ENCODE results near the gene RARS2.

The RARS2 gene

GRCh38 chr6:87472525-87473418 is 117.0 kb downstream of the RARS2 start, which contains the start of gene SLC35A1:
Gene SLC35A1, plus strand, starts transcription at chr6:87472974. Its CDS starts 30 bp downstream, at chr6:87473004.
- Histone ChIP-seq H3K27me3 (ENCODE audit: insufficient read depth, low read length) (no peaks in the 10 kb centered on the region), H3K9ac (ENCODE audit: low read length) (peak within 1 kb of the TSS; percentile 86), H3F3A (ENCODE audit: insufficient read depth, low read length) (no peaks in the 10 kb centered on the region), H3K27ac (ENCODE audit: low read depth, low read length, poor library complexity, severe bottlenecking) (peak within 1 kb of the TSS; percentile 50), H3K4me3 (ENCODE audit: low read depth, low read length, poor library complexity, severe bottlenecking) (peak within 1 kb of the TSS; percentile 79), H2AFZ (ENCODE audit: low read length) (peak within 1 kb of the TSS; percentile 91; the same call in 1 of the 2 replicates), H3K4me1 (ENCODE audit: insufficient read depth, low read length, severe bottlenecking) (peaks cover 24% of the 10 kb centered on the region), H3K9me3 (ENCODE audit: low read length) (no peaks in the 10 kb centered on the region), H3K9me2 (ENCODE audit: low read depth, low read length) (no peaks in the 10 kb centered on the region), H4K20me1 (ENCODE audit: insufficient read depth, low read length) (no peaks in the 10 kb centered on the region), H3K36me3 (ENCODE audit: insufficient read depth, low read length) (peaks cover 6% of the 10 kb centered on the region), H3K4me2 (ENCODE audit: low read length) (peak within 1 kb of the TSS; percentile 93), H3K79me2 (ENCODE audit: insufficient read depth, low read length) (peaks cover 12% of the 10 kb centered on the region; the same call in 1 of the 2 replicates)
- TF ChIP-seq CTCF (IDR thresholded peaks at IDR 0.05; ENCODE audit: low read length) = 0 out of 2 replicates have a peak, but pooled peaks have one; percentile 3
- no peak for TF ChIP-seq EZH2 (IDR thresholded peaks at IDR 0.05; ENCODE audit: borderline replicate concordance, low read length)

GRCh38 chr6:87465051-87465450 is 124.7 kb downstream of the RARS2 start:
- no peak overlapping the region for H3K4me2 ChIP-seq (ENCODE audit: low read length)
- H3K27me3 ChIP-seq (ENCODE audit: insufficient read depth, low read length) = no peaks in the 10 kb centered on the region
- no peak for TF ChIP-seq EZH2 (IDR thresholded peaks at IDR 0.05; ENCODE audit: borderline replicate concordance, low read length)
- TF ChIP-seq CTCF (IDR thresholded peaks at IDR 0.05; ENCODE audit: low read length) = no peak
- no peak overlapping the region for H3K27ac ChIP-seq (ENCODE audit: low read depth, low read length, poor library complexity, severe bottlenecking)
- no peak overlapping the region for H2AFZ ChIP-seq (ENCODE audit: low read length)
- H3K79me2 ChIP-seq (ENCODE audit: insufficient read depth, low read length) = no peaks in the 10 kb centered on the region
- no peaks in the 10 kb centered on the region for H3K4me1 ChIP-seq (ENCODE audit: insufficient read depth, low read length, severe bottlenecking)
- no peaks in the 10 kb centered on the region for H3K9me2 ChIP-seq (ENCODE audit: low read depth, low read length)
- no peaks in the 10 kb centered on the region for H3K36me3 ChIP-seq (ENCODE audit: insufficient read depth, low read length)
- no peak overlapping the region for H3K9ac ChIP-seq (ENCODE audit: low read length)
- no peaks in the 10 kb centered on the region for H3F3A ChIP-seq (ENCODE audit: insufficient read depth, low read length)
- H4K20me1 ChIP-seq (ENCODE audit: insufficient read depth, low read length) = no peaks in the 10 kb centered on the region
- no peaks in the 10 kb centered on the region for H3K9me3 ChIP-seq (ENCODE audit: low read length)
- H3K4me3 ChIP-seq (ENCODE audit: low read depth, low read length, poor library complexity, severe bottlenecking) = no peak overlapping the region
